Raji (cell line): Measurements from ENCODE around the gene CCDC80.

ENCODE experiments used
- POLR2A ChIP-seq: IDR thresholded peaks from 2 replicates; pipeline ENCODE4 v1.6.1; 2011; ENCODE audit warnings: low read depth, low read length, control low read depth; ENCODE audit not compliant: insufficient read depth

The CCDC80 gene

DNA sequence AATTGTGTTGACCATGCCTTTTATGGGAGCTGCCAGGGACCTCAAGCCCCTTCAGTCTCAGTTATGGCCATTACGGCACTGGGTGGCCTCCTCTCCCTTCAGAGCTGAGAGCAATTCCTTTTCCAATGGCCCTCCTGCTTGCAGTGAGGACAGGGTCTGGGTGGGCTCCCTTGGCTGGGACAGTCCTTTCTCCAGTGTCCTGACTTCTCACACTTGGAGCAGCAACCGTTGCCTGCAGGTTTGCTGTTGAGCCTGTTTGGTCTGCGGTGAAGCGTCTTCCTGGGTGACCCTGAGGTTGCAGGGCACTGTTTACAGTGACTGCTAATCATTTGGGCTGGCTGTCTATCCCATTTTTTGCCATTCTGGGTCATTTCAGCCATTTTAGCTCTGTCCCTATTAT is 3.5 kb upstream of the CCDC80 start:
- no peak for TF ChIP-seq POLR2A

DNA sequence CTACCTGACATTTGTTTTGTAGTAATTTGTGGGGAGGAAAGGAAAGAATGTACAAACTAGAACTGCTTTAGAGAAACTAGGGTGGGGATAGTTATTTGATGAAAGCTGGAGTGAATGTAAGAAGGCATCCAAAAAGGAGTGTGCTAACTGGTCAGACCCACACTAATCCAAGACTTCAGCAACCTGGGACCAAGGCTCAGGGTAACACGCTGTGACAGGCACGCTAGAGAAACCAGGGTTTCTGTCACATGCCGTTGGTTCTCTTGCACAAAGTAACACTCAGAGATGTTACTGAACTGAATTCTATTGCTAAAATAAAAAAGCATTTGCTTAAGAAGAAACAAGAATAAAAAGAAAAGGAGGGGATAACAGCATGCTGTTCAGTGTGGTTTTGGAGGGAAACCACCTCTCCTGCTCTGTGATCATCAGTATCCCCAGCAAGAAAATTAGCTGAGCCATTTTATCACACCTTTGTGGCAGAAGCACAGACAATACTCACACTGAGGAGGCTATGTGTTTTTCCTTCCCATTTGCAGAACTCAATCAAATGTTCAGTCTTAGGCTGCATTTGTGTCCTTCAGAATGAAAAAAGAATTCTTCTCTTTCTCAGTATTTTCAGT is 2.8 kb upstream of the CCDC80 start:
- TF ChIP-seq POLR2A = no peak

DNA sequence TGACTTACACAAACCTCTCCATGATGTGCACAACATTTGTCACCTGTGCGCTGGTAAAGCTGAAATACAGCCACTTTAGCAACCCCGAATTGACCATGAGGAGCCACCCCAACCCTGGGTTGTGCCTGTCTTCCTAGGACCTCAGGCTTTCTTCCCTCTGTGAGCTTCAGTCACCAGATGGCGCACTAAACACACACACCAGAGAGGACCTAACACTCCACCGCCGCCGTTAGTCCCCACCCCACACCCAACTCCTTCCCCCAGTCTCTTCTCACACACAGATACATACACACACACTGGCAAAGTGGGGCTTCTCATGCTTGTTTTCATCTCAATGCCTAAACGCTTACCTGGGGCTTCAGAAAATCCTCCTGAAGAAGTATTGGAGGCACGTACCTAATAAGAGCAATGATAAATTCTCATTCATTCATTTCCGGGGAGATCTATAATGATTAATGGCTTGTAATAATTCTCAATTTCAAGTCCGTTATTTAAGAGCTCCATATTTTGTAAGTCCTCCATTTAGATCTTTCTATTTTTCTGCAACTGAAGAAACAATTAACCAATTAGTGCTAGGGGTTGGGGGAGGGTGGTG is 2.1 kb upstream of the CCDC80 start:
- TF ChIP-seq POLR2A = no peak

DNA sequence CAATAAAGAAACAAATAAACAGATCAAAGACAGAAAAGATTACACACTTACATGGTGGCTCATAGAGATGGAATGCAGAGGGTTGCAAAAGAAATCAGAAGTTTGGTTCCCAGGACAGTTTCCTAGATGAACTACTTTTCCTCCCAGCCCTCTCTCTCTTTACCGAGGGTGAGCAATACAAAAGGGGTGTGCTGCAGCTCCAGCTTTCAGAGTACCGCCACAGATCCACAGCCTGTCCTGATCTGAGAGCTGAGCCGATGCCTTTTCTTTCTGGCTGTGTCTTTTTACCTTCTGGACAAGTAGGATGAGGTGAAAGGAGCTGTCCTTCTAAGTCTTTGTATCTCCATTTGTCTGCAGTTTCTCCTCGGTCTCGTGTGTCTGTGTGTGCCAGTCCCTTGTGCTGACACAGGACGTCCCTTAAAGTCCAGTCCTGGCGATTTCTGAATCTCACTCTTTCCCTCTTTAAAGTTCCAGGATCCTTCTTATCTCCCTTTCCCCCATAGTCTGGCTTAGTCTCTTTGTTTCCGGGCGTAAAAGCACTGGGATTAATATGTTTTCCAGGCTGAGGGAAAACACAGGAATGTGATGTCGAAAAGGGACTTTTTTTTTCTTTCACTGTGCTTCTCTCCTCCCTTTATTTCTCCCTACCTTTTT is 540 bp downstream of the CCDC80 start:
- no peak for TF ChIP-seq POLR2A

DNA sequence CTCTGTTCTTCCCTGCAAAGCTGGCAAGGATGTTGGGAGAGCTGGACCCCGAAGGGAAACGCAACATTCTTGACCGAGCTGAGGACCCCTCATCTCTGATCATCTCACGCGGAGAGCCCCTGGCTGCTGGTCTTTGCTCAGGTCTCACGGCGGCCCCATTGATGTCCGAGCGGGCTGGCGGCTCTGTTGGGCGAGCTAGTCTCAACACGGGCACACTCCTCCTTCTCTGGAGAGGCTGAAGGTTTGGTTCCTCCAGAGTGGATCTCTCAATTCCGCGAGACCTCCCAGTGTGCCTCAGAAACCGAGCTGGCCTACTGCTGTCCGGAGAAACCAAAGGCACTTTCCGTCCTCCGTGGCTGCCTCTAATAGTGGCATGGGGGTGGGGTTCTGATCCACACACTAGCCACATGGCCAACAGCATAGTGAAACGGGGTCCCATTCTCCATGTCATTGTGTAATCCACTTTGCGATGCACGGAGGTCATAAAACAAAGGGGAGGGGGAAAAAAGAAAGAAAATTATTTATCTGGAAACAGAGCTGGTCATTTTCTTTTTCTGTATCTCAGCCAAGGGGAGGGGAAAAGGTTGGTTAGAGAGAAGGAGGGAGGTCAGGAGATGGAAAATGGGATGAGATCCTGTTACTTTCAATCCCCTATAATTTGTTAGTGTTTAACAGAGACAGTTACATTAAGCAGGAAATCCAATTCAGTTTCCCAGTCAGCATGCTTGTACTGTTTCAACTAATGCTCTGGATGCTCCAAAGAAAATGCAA is 1.3 kb downstream of the CCDC80 start:
- no peak for TF ChIP-seq POLR2A

DNA sequence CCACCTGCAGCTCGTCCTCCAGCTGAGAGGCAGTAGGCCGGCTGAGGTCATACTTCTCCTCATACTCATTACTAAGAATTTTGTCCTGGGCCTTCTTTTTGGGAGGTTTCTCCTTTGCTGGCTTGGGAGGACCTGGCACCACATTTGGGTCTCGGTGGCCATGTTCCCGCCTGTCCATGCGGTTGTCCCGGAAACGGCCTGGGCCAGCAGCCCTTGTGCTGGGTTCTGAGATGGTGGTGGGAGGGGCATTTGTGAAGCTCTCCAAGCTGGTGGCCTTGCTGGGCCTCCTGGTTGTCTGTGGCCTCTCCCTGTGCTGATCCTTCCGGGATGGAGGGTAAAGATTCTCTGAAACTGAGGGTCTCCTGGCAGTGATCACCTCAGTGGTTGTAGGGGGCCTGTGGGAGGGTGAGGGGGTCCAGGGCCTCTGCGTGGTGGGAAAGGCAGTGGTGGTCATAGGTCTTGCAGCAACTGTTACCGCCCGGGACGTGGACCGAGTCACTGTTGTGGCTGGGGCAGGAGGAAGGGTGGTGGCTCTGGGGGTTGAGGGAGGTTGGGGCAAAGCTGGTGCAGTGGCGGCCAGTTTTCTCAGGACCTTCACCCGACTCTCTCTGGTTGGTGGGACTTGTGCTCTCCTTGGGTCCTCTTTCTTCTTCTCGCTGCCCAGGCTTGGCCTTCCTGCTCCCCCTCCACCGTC is 2.5 kb downstream of the CCDC80 start:
- TF ChIP-seq POLR2A = no peak

DNA sequence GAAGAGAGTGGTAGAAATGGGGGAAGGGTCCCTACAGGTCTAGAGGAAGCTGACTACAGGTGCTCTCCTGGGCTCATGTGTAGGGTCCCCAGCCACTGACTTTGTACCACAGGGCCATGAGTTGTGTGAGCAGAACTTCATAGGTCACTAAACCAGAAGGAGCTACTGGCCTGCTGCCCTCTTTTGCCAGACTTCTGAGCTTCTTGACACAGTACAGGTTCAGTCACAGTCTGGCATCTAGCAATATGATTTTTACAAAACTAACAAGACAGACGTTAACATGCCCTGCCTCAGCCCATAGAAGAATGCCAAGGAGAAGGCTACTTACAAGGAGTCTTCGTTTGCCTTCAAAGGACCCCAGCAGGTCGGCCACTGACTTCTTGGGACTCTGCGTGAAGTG is 3.2 kb downstream of the CCDC80 start:
- no peak for TF ChIP-seq POLR2A

DNA sequence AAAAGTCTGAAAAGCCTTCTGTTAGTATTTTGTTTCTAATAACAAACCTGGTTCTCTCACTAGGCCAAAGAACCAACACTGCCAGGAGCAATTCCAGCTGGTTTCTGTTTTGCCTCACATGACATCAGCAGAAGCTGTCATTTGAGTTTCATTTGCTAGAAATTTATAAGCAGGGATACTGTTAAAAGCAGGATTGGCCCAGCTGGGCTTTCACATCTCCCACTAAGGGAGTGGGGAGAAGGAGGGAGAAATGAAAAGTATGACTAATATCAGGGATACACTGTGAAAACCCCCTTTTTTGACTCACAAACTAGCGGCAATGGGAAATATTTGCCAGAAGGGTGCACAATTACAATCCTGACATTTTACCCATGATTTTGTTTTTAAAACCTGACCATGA is 5.3 kb downstream of the CCDC80 start:
- TF ChIP-seq POLR2A = no peak

DNA sequence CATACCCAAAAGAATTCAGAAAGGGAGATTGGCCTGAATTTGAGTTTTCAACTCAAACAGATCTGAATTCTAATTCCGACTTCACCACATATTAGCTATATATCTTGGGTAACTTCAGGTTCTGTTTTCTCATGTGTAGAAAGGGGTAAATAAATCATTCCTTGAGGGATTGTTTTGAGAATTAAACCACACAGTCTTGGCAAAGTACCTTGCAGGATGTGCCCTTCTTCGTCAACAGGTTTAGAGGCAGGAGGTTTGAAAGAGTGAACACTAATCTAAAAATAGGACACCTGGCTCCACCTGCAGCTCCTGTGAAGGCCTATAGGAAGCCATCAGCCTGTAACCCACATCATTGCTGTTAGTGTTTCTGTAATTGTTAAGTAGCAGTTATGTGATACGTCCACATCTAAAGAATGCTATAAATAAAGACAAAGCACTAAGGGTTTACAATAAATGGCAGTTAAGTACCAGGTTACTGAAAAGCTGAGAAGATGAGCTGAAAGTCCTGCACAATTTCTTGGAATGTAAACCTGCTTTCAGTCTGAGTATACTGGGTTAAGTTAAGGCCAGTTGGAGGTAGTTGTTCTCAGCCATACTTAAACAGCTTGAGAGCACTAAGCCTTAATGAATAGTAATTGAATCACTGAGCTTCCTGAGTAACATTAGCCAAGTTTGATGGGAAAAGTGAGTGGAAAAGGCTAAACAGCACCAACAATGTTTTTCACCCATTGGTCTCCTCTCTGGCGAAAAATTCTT is 6.0 kb downstream of the CCDC80 start:
- no peak for TF ChIP-seq POLR2A

DNA sequence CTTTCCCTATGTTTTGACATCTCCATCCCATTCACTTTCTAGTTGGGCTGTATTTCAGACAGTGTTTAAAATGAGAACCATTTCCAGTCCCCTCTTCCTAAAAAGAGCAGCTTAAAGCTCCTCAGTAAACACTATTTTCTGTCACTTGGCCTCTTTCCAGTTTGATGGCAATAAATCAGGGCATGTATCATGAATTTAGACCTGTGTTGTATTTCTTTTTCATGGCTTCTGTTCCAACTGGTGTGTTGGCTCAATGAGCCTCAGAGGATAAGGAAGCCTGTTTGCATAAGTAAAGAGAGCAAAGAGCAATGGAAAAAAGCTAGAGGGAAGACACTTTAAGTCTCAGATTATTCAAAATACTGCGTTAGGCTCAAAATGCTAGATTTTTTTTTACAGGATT is 7.2 kb downstream of the CCDC80 start:
- TF ChIP-seq POLR2A = no peak

DNA sequence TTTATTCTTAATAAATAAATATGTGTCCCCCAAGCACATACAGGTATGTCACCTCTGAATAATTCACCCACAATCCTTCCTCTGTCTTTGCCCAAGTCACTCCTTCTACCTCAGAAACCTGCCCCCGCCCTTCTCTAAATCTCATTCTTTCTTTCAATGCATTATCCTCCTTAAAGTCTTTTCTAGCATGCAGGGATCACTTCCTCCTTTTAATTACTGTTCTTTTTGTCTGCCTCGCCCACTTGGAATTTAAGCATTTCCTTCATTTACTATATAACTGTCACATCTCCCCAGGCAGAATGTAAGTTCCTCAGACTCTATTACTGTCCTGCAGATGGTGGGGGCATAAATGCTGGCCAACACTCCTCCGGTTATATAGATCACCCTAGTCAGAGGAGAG is 7.8 kb downstream of the CCDC80 start:
- TF ChIP-seq POLR2A = no peak

DNA sequence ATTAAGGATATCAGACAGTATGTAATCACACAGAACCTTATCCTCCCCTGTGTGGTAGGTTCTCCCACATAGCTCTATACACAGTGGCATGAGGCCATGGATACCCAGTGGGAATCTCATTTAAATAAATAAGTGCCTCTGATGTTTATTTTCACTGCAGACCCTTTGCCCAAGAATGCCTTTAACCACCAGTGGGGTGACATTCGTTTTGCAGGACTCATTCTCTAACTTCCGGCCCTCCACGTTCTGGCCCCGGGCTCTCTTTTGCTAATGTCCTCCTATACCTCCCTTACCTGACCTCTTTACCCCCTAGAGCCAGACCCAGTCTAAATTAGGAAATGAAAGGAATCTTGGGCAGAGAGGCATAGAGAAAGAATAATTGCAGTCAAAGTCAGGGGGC is 8.3 kb downstream of the CCDC80 start:
- no peak for TF ChIP-seq POLR2A

DNA sequence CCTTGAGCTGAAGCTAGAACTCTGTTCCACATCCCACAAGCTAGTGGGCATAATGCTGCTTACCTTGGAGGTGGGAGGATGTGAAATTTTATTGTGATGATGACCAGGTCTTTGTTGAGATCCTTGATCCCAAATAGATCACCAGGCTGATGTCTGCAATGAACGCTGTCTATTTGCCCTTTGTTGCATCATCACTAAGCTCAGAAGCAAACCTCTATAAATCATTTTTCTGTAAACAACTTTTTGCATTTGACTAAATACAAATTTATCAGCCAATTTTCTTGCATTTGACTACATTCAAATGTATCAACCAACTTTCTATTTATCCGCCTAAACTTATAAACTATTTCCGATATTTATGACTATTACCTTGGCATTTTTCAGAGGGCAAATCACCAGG is 9.7 kb downstream of the CCDC80 start:
- no peak for TF ChIP-seq POLR2A

DNA sequence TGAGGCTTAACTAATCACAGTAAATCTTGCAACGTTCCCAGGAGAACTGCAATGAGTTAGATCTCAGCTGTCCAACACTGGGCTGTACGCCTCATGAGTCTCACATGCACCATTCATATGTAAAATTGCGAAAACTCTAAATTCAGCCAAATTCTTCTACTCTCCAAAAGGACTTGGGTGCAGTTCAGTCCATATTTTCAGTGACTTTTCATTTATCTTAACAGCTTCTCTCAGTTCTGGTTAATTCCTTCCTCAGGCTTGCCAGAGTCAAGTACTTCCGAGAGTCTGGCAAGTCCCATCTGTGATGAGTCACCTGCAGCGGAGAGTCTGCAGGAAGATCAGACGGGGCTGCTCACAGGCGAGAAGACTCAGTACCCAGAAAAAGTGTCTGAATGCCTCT is 11.5 kb downstream of the CCDC80 start:
- TF ChIP-seq POLR2A = no peak
